ENCODE results near the gene TTC39B. TPM values are rescaled to one million over a fixed set of nuclear protein-coding genes. Genes with fewer than 3 reads are reported as not detected.

Gene TTC39B
- total RNA-seq, 1 donor from 2014 or later, result 4.1 TPM

GRCh38 chr9:15206903-15207696 lies 99.9 kb downstream of the TTC39B start:
- no peaks in the 10 kb centered on the region for H3K36me3 ChIP-seq
- peaks cover 4% of the 10 kb centered on the region for H3K4me1 Mint-ChIP-seq

DNA sequence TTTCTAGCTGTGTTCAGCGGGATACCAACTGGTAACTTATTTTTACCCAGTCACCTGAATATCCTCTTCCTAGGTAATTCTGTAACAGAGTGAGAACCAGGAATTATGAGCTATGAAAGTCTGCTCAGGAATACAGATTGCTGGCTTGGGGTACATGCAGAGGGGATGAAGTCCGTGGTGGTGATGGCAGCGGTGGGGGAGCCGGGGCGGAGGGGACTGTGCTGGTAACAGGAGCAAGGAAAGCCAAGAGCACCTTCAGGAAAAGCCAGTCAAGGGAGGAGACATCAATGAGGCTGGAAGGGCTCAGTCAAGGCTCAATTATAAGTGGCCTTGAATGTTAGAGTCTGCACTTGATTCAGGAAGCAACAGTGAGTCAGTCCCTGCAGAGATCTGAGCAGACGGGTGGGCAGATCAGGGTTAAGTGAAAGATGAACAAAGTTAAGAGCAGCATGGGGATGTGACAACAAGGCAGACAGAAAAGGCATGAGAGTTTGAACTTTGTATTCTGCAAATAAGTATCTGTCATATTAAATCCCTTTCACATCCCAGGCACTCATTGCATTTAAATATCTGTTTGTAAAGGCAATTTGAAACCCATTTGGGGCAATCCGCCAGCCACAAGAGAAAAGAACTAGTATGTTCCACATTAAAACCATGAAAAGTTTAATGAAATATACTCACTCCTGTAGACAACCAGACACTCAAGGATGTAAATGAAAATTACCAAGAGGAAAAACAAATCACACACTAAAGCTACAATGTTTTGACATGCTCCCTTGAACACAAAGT lies 101.2 kb downstream of the TTC39B start:
- Histone ChIP-seq H3K36me3 (no peaks in the 10 kb centered on the region), H3K9me3 (ENCODE audit: low read depth) (no peaks in the 10 kb centered on the region), H3K79me2 (ENCODE audit: low read depth) (no peaks in the 10 kb centered on the region), H3K4me2 (no peak overlapping the region), H3K4me3 (no peak overlapping the region), H3K9ac (no peak overlapping the region), H3K27ac (no peak overlapping the region), H3K4me1 (no peaks in the 10 kb centered on the region), H3F3A (ENCODE audit: low read depth) (no peaks in the 10 kb centered on the region), H4K20me1 (ENCODE audit: low read depth) (no peaks in the 10 kb centered on the region), H3K27me3 (no peaks in the 10 kb centered on the region), H2AFZ (replicated peaks) (no peak overlapping the region)
- TF ChIP-seq EZH2phosphoT487 (IDR thresholded peaks at IDR 0.05) (no peak), EZH2 (IDR thresholded peaks at IDR 0.05) (no peak)
- TF ChIP-seq, protein P1, sequence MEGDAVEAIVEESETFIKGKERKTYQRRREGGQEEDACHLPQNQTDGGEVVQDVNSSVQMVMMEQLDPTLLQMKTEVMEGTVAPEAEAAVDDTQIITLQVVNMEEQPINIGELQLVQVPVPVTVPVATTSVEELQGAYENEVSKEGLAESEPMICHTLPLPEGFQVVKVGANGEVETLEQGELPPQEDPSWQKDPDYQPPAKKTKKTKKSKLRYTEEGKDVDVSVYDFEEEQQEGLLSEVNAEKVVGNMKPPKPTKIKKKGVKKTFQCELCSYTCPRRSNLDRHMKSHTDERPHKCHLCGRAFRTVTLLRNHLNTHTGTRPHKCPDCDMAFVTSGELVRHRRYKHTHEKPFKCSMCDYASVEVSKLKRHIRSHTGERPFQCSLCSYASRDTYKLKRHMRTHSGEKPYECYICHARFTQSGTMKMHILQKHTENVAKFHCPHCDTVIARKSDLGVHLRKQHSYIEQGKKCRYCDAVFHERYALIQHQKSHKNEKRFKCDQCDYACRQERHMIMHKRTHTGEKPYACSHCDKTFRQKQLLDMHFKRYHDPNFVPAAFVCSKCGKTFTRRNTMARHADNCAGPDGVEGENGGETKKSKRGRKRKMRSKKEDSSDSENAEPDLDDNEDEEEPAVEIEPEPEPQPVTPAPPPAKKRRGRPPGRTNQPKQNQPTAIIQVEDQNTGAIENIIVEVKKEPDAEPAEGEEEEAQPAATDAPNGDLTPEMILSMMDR (IDR thresholded peaks at IDR 0.05), result no peak
- peaks cover 2% of the 10 kb centered on the region for H3K27me3 Mint-ChIP-seq (ENCODE audit: insufficient read depth, low read depth)
- DNase-seq (ENCODE audit: low spot score), result no peak
- peaks cover 2% of the 10 kb centered on the region for H3K36me3 Mint-ChIP-seq
- H3K9me3 Mint-ChIP-seq, result peaks cover 2% of the 10 kb centered on the region
- no peak overlapping the region for H3K4me3 Mint-ChIP-seq
- H3K27ac Mint-ChIP-seq, result no peak overlapping the region
- peaks cover 4% of the 10 kb centered on the region for H3K4me1 Mint-ChIP-seq

More at GRCh38 chr9:15206903-15207696, 99.9 kb downstream of the TTC39B start:
- Histone ChIP-seq H3K27ac (no peak overlapping the region), H3K4me3 (no peak overlapping the region), H3K4me2 (no peak overlapping the region), H4K20me1 (ENCODE audit: low read depth) (no peaks in the 10 kb centered on the region), H3K9me3 (ENCODE audit: low read depth) (no peaks in the 10 kb centered on the region), H3K79me2 (ENCODE audit: low read depth) (no peaks in the 10 kb centered on the region), H2AFZ (replicated peaks) (no peak overlapping the region), H3F3A (ENCODE audit: low read depth) (no peaks in the 10 kb centered on the region), H3K9ac (no peak overlapping the region), H3K27me3 (no peaks in the 10 kb centered on the region), H3K4me1 (no peaks in the 10 kb centered on the region)
- Mint-ChIP-seq H3K4me3 (no peak overlapping the region), H3K9me3 (peaks cover 2% of the 10 kb centered on the region), H3K27me3 (ENCODE audit: insufficient read depth, low read depth) (peaks cover 2% of the 10 kb centered on the region), H3K36me3 (peaks cover 2% of the 10 kb centered on the region), H3K27ac (no peak overlapping the region)
- TF ChIP-seq, protein P1 (IDR thresholded peaks at IDR 0.05), result no peak
- no peak for TF ChIP-seq EZH2phosphoT487 (IDR thresholded peaks at IDR 0.05)
- no peak for TF ChIP-seq EZH2 (IDR thresholded peaks at IDR 0.05)
- DNase-seq (ENCODE audit: low spot score), result no peak

- H4K20me1 ChIP-seq (ENCODE audit: low read depth), result no peaks in the 10 kb centered on the region
- H3K4me3 ChIP-seq, result no peak overlapping the region
- Mint-ChIP-seq H3K4me3 (no peak overlapping the region), H3K9me3 (peaks cover 2% of the 10 kb centered on the region), H3K4me1 (peaks cover 4% of the 10 kb centered on the region), H3K27ac (no peak overlapping the region), H3K27me3 (ENCODE audit: insufficient read depth, low read depth) (peaks cover 2% of the 10 kb centered on the region), H3K36me3 (peaks cover 2% of the 10 kb centered on the region)
- H2AFZ ChIP-seq (replicated peaks), result no peak overlapping the region
- DNase-seq (ENCODE audit: low spot score), result no peak
- no peaks in the 10 kb centered on the region for H3F3A ChIP-seq (ENCODE audit: low read depth)
- no peaks in the 10 kb centered on the region for H3K9me3 ChIP-seq (ENCODE audit: low read depth)
- no peaks in the 10 kb centered on the region for H3K36me3 ChIP-seq
- no peaks in the 10 kb centered on the region for H3K79me2 ChIP-seq (ENCODE audit: low read depth)
- H3K27ac ChIP-seq, result no peak overlapping the region
- no peak overlapping the region for H3K9ac ChIP-seq
- no peaks in the 10 kb centered on the region for H3K27me3 ChIP-seq
- TF ChIP-seq, protein P1 (IDR thresholded peaks at IDR 0.05), result no peak
- TF ChIP-seq EZH2phosphoT487 (IDR thresholded peaks at IDR 0.05) (no peak), EZH2 (IDR thresholded peaks at IDR 0.05) (no peak)
- no peak overlapping the region for H3K4me2 ChIP-seq
- no peaks in the 10 kb centered on the region for H3K4me1 ChIP-seq
Measured at GRCh38 chr9:15203581-15203980, 103.4 kb downstream of the TTC39B start.

Measured in neural progenitor cell (in vitro differentiated cells).